Caco-2 (cell line): ENCODE results near the gene TNRC6B. TPM values are rescaled to one million over a fixed set of nuclear protein-coding genes. Genes with fewer than 3 reads are reported as not detected.

Experiments
- BruUV-seq: library from RNA; stranded (reverse); fragments of 400-500 nt; replicated peaks from 2 replicates; lab custom pipeline; 2021; lab: Mats Ljungman, UMichigan
- CTCF ChIA-PET: fragments of 300-600 bp; sonication (Branson Sonifier 250); formaldehyde crosslinking; loops from one replicate; lab custom pipeline; 2022; ENCODE audit warnings: antibody characterized with exemption; lab: Charles Lee
- POLR2A ChIA-PET: fragments of 300-600 bp; sonication (Branson Sonifier 250); formaldehyde crosslinking; loops from one replicate; lab custom pipeline; 2022; ENCODE audit warnings: antibody characterized with exemption; lab: Charles Lee
- DNase-seq, 2 experiments: peaks; one replicate each; pipeline versions ENCODE4 v3.0.0 to v3.0.0-alpha.2; 2020 to 2022
- H3K27me3 ChIP-seq: replicated peaks from 2 replicates; pipeline ENCODE4 v1.6.0; 2011; ENCODE audit warnings: low read length; ENCODE audit not compliant: control insufficient read depth, insufficient read depth
- H3K36me3 ChIP-seq: 2 replicates; pipeline ENCODE4 v1.5.1; 2011; ENCODE audit warnings: low read length; ENCODE audit not compliant: control insufficient read depth, insufficient read depth
- H3K4me1 ChIP-seq: fragments of 250-450 bp; sonication (Bioruptor Pico); 2 replicates; pipeline ENCODE4 v1.5.1; 2020; ENCODE audit warnings: mild to moderate bottlenecking
- H3K4me3 ChIP-seq: 2 replicates; pipeline ENCODE4 v1.5.1; 2011; ENCODE audit warnings: low read depth, mild to moderate bottlenecking, control low read depth, low read length
- H3K9me3 ChIP-seq: fragments of 250-450 bp; sonication (Bioruptor Pico); 2 replicates; pipeline ENCODE4 v1.5.1; 2020; ENCODE audit warnings: mild to moderate bottlenecking, moderate library complexity
- H3K27ac Mint-ChIP-seq: one replicate; pipeline ENCODE4 v1.8.0; 2022; ENCODE audit warnings: mixed read lengths; ENCODE audit not compliant: unreplicated experiment
- H3K27me3 Mint-ChIP-seq: one replicate; pipeline ENCODE4 v1.8.0; 2022; ENCODE audit warnings: mixed read lengths; ENCODE audit not compliant: insufficient read depth, unreplicated experiment
- H3K36me3 Mint-ChIP-seq: one replicate; pipeline ENCODE4 v1.8.0; 2022; ENCODE audit warnings: mild to moderate bottlenecking, mixed read lengths; ENCODE audit not compliant: insufficient read depth, unreplicated experiment
- H3K4me1 Mint-ChIP-seq: one replicate; pipeline ENCODE4 v1.8.0; 2022; ENCODE audit warnings: low read depth, mixed read lengths; ENCODE audit not compliant: unreplicated experiment
- H3K4me3 Mint-ChIP-seq: one replicate; pipeline ENCODE4 v1.8.0; 2022; ENCODE audit warnings: mild to moderate bottlenecking, moderate library complexity, mixed read lengths; ENCODE audit not compliant: unreplicated experiment
- H3K9me3 Mint-ChIP-seq: one replicate; pipeline ENCODE4 v1.8.0; 2022; ENCODE audit warnings: mixed read lengths; ENCODE audit not compliant: unreplicated experiment
- CTCF ChIP-seq, 2 experiments: fragments of 200-600 bp in 1 of 2; IDR thresholded peaks; 1 replicate in 1 of 2; 2 replicates in 1 of 2; pipeline versions ENCODE4 v1.5.1 to v1.8.0; 2011 to 2022; ENCODE audit warnings: antibody characterized with exemption in 1 of 2, control low read depth in 1 of 2, inconsistent platforms in 1 of 2, low read depth in 1 of 2, low read length in 1 of 2, mild to moderate bottlenecking in 1 of 2, moderate library complexity in 1 of 2; ENCODE audit not compliant: insufficient read depth in 1 of 2, severe bottlenecking in 1 of 2, unreplicated experiment in 1 of 2
- intact Hi-C: fragments of 100-400 bp; cut with micrococcal nuclease; formaldehyde crosslinking; loops from one replicate; pipeline ENCODE4 v1.10.0; 2022; ENCODE audit not compliant: unreplicated experiment
- total RNA-seq: library from RNA; stranded (reverse); gene quantifications from 2 replicates; pipeline ENCODE4 v1.2.3, GENCODE V29; 2022

TNRC6B gene
- total RNA-seq, 1 experiment from 2014 or later: 23.5 TPM

- no TSS peak for BruUV-seq
- ChIA-PET CTCF (no interaction called here), POLR2A (no interaction called here)
- H3K9me3 Mint-ChIP-seq: no peaks in the 10 kb centered on the region
- intact Hi-C loops: no loop called here
- no peak for DNase-seq
- Histone ChIP-seq H3K4me1 (no peaks in the 10 kb centered on the region), H3K4me3 (no peak overlapping the region), H3K9me3 (no peaks in the 10 kb centered on the region), H3K36me3 (no peaks in the 10 kb centered on the region), H3K27me3 (no peaks in the 10 kb centered on the region)
- no peak overlapping the region for H3K27ac Mint-ChIP-seq
- no peaks in the 10 kb centered on the region for H3K4me1 Mint-ChIP-seq
- TF ChIP-seq CTCF (IDR thresholded peaks at IDR 0.05; ENCODE audit: insufficient read depth in 1 of 2, low read depth in 1 of 2, low read length in 1 of 2, severe bottlenecking in 1 of 2, unreplicated experiment in 1 of 2): no peak
- H3K36me3 Mint-ChIP-seq: peaks cover 18% of the 10 kb centered on the region
- no peak overlapping the region for H3K4me3 Mint-ChIP-seq
- H3K27me3 Mint-ChIP-seq: no peaks in the 10 kb centered on the region
Measured at GRCh38 chr22:40300316-40300715, 122.6 kb downstream of the TNRC6B start.

GRCh38 chr22:40300884-40301672 is 123.4 kb downstream of the TNRC6B start:
- Mint-ChIP-seq H3K27me3 (no peaks in the 10 kb centered on the region), H3K27ac (no peak overlapping the region), H3K9me3 (no peaks in the 10 kb centered on the region), H3K4me3 (no peak overlapping the region), H3K36me3 (peaks cover 20% of the 10 kb centered on the region), H3K4me1 (no peaks in the 10 kb centered on the region)
- CTCF ChIA-PET: no interaction called here
- Histone ChIP-seq H3K36me3 (no peaks in the 10 kb centered on the region), H3K9me3 (no peaks in the 10 kb centered on the region), H3K4me1 (no peaks in the 10 kb centered on the region), H3K4me3 (no peak overlapping the region), H3K27me3 (no peaks in the 10 kb centered on the region)
- intact Hi-C loops: no loop called here
- no peak for TF ChIP-seq CTCF (IDR thresholded peaks at IDR 0.05; ENCODE audit: insufficient read depth in 1 of 2, low read depth in 1 of 2, low read length in 1 of 2, severe bottlenecking in 1 of 2, unreplicated experiment in 1 of 2)
- no peak for DNase-seq
- POLR2A ChIA-PET: no interaction called here
- BruUV-seq: no TSS peak

GRCh38 chr22:40302149-40302548 is 124.4 kb downstream of the TNRC6B start:
- intact Hi-C loops: no loop called here
- Mint-ChIP-seq H3K4me3 (no peak overlapping the region), H3K4me1 (no peaks in the 10 kb centered on the region), H3K27ac (no peak overlapping the region), H3K36me3 (peaks cover 16% of the 10 kb centered on the region), H3K27me3 (no peaks in the 10 kb centered on the region), H3K9me3 (no peaks in the 10 kb centered on the region)
- no peaks in the 10 kb centered on the region for H3K36me3 ChIP-seq
- CTCF ChIA-PET: no interaction called here
- no peaks in the 10 kb centered on the region for H3K27me3 ChIP-seq
- H3K4me1 ChIP-seq: no peaks in the 10 kb centered on the region
- H3K4me3 ChIP-seq: no peak overlapping the region
- BruUV-seq: no TSS peak
- TF ChIP-seq CTCF (IDR thresholded peaks at IDR 0.05; ENCODE audit: insufficient read depth in 1 of 2, low read depth in 1 of 2, low read length in 1 of 2, severe bottlenecking in 1 of 2, unreplicated experiment in 1 of 2): no peak
- no peaks in the 10 kb centered on the region for H3K9me3 ChIP-seq
- POLR2A ChIA-PET: no interaction called here
- DNase-seq: no peak
